MM.1S (cell line): ENCODE data around the gene PHYH.

ENCODE experiments used
- CTCF ChIP-seq: fragments of 300-600 bp; sonication (generic); IDR thresholded peaks from 2 replicates; pipeline ENCODE4 v1.5.1; 2016; ENCODE audit warnings: antibody characterized with exemption, low read length, mixed read lengths
- EZH2 ChIP-seq: fragments of 300-600 bp; sonication (generic); optimal IDR thresholded peaks from 2 replicates; pipeline ENCODE3; 2017; ENCODE audit warnings: low read depth, mild to moderate bottlenecking, antibody characterized with exemption, low read length, mixed read lengths
- EZH2phosphoT487 ChIP-seq: fragments of 300-600 bp; sonication (generic); IDR thresholded peaks from 2 replicates; pipeline ENCODE4 v1.6.1; 2018; ENCODE audit warnings: antibody characterized with exemption, low read length

GRCh38 chr10:13294784-13295183 lies 5.1 kb downstream of the PHYH start:
- TF ChIP-seq CTCF (no peak), EZH2 (no peak), EZH2phosphoT487 (no peak)
